Effector memory CD8-positive, alpha-beta T cell (primary cell): ENCODE results near the gene ACTBL2.

Experiments used
- ATAC-seq: fragments of 150-1000 bp; cut with Tn5 transposase; replicated peaks from 2 replicates; pipeline ENCODE4 v1.10.0; 2021; ENCODE audit warnings: mild to moderate bottlenecking, moderate library complexity
- DNase-seq, 3 experiments: peaks; one replicate each; pipeline ENCODE4 v3.0.0; 2021
- H3K27ac Mint-ChIP-seq, 2 donors: one replicate each; pipeline ENCODE4 v1.8.0; 2022; ENCODE audit warnings: mild to moderate bottlenecking in 2 of 2, mixed read lengths in 2 of 2, moderate library complexity in 2 of 2
- H3K27me3 Mint-ChIP-seq, 2 donors: one replicate each; pipeline ENCODE4 v1.8.0; 2022; ENCODE audit warnings: mixed read lengths in 2 of 2
- H3K36me3 Mint-ChIP-seq: one replicate; pipeline ENCODE4 v1.8.0; 2022; ENCODE audit warnings: mild to moderate bottlenecking, moderate library complexity, mixed read lengths; ENCODE audit not compliant: insufficient read depth
- H3K4me1 Mint-ChIP-seq, 2 donors: one replicate each; pipeline ENCODE4 v1.8.0; 2022; ENCODE audit warnings: low read depth in 2 of 2, mixed read lengths in 2 of 2
- H3K4me3 Mint-ChIP-seq, 2 donors: one replicate each; pipeline ENCODE4 v1.8.0; 2022; ENCODE audit warnings: mild to moderate bottlenecking in 2 of 2, mixed read lengths in 2 of 2, moderate library complexity in 2 of 2
- H3K9me3 Mint-ChIP-seq, 2 donors: one replicate each; pipeline ENCODE4 v1.8.0; 2022; ENCODE audit warnings: mixed read lengths in 2 of 2

ACTBL2 gene

GRCh38 chr5:57504357-57504756 lies 21.7 kb upstream of the ACTBL2 start:
- H3K4me1 Mint-ChIP-seq, result no peaks in the 10 kb centered on the region
- no peaks in the 10 kb centered on the region for H3K36me3 Mint-ChIP-seq
- H3K27ac Mint-ChIP-seq, result no peak overlapping the region
- DNase-seq (no peak), ATAC-seq (no peak)
- H3K9me3 Mint-ChIP-seq, result no peaks in the 10 kb centered on the region
- H3K27me3 Mint-ChIP-seq, result peaks cover 0 to 18% of the 10 kb centered on the region in 2 donors
- no peak overlapping the region for H3K4me3 Mint-ChIP-seq

DNA sequence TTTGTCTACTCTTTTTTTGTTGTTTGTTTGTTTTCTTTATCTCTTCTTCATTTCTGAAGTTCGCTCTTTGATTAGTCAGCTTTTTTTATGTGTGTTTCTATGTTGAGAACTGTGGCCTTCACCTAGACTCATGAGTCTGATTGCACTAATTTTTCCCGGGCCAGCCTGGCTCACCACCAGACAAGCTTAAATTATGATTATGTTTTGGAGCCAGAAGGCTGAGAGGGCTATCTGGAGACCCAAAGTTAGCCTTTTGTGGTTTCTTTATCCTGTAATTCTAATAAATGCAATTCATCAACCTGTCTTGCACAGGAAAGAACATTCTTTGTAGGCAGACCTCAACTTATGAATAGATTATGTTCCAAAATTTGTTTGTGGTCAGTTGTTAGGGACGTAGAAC lies 20.8 kb upstream of the ACTBL2 start:
- no peaks in the 10 kb centered on the region for H3K4me1 Mint-ChIP-seq
- DNase-seq (no peak), ATAC-seq (no peak)
- H3K9me3 Mint-ChIP-seq, result no peaks in the 10 kb centered on the region
- H3K4me3 Mint-ChIP-seq, result no peak overlapping the region
- H3K36me3 Mint-ChIP-seq, result no peaks in the 10 kb centered on the region
- no peak overlapping the region for H3K27ac Mint-ChIP-seq
- H3K27me3 Mint-ChIP-seq, result peaks cover 0 to 18% of the 10 kb centered on the region in 2 donors

DNA sequence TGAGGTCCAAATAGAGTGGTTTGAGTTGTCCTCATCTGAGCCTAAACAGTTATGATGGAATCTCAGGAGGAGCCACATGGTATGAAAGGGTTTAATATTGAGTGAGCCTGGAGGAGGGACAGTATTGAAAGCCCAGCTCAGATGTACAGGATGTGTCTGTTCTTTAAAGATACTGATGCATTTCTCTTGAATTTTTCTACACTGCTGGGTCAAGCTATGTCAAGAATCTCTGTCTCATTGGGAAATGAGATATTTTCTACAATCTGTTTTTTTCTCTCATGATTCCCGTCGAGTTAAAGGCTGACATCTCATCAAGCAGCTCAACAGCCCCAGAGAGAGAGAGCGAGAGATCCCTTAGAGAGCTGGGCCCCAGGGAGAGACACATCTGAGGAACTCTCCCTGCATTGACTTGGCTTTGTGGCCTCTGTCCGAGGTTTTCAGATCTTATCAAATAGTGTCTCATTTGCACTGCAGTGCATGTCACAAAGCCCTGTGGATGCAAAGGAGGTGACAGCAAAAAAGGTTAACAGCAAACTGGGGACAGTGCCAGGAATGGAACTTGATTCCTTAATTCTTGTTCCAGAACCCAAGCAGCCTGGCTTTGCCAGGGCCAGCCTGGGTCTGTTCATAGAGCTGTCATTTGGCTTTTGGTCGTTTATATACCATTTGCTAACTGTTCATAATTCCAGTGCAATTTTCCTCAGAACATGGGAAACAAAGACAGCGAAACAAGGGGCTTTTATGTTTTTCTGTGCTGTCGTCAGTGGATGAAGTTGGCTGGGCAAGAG lies 19.0 kb upstream of the ACTBL2 start:
- no peak overlapping the region for H3K27ac Mint-ChIP-seq
- no peak for DNase-seq
- no peak for ATAC-seq
- H3K36me3 Mint-ChIP-seq, result no peaks in the 10 kb centered on the region
- no peaks in the 10 kb centered on the region for H3K4me1 Mint-ChIP-seq
- no peak overlapping the region for H3K4me3 Mint-ChIP-seq
- H3K9me3 Mint-ChIP-seq, result no peaks in the 10 kb centered on the region
- peaks cover 4 to 23% of the 10 kb centered on the region in 2 donors for H3K27me3 Mint-ChIP-seq

DNA sequence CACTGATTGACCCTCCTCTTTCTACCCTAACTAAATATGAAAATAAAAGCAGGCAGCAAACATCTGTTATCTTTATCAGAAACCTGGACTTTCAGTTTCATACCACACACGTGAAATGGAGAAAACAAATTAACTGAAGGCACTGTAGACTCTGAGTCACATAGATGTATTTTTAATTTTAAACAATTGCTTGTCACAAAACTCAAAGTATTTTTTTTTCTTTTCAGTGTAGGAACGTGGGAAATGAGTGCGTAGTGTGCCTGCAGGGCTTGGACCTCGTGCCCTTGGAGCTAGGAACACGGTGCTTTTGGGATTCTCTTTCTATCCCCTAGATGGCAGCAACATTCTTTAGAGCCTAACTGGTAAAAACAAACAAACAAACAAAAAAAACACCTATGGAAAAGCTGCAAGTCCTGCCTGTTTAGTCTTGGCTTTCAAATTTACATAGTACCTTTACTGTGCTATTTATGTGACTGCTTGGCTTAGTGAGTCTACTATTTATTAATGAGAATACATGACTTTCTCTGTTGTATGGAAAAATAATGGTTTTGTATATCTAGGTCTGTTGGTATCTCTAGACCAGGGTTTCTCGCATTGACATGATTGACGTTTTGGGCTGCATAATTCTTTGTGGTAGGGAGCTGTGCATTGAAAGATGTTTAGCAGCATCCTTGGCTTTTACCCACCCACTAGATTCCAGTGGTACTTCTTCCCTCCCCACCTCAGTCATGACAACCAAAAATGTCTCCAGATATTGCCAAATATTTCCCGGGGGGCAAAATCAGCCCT lies 16.8 kb upstream of the ACTBL2 start:
- Mint-ChIP-seq H3K9me3 (no peaks in the 10 kb centered on the region), H3K36me3 (no peaks in the 10 kb centered on the region), H3K4me1 (no peaks in the 10 kb centered on the region), H3K27me3 (peaks cover 13 to 35% of the 10 kb centered on the region in 2 donors), H3K4me3 (peak overlapping the region in 1 of 2 donors; percentile 30), H3K27ac (no peak overlapping the region)
- DNase-seq (no peak), ATAC-seq (no peak)

GRCh38 chr5:57497733-57498132 lies 15.1 kb upstream of the ACTBL2 start:
- Mint-ChIP-seq H3K4me3 (no peak overlapping the region), H3K9me3 (peaks cover 0 to 1% of the 10 kb centered on the region in 2 donors), H3K4me1 (no peaks in the 10 kb centered on the region), H3K36me3 (no peaks in the 10 kb centered on the region), H3K27me3 (peaks cover 28 to 44% of the 10 kb centered on the region in 2 donors), H3K27ac (no peak overlapping the region)
- no peak for ATAC-seq
- no peak for DNase-seq

- H3K9me3 Mint-ChIP-seq, result peaks cover 0 to 1% of the 10 kb centered on the region in 2 donors
- no peaks in the 10 kb centered on the region for H3K4me1 Mint-ChIP-seq
- peaks cover 32 to 36% of the 10 kb centered on the region in 2 donors for H3K27me3 Mint-ChIP-seq
- no peaks in the 10 kb centered on the region for H3K36me3 Mint-ChIP-seq
- no peak for DNase-seq
- no peak for ATAC-seq
- no peak overlapping the region for H3K27ac Mint-ChIP-seq
- no peak overlapping the region for H3K4me3 Mint-ChIP-seq
Observed at GRCh38 chr5:57495285-57496086, 12.9 kb upstream of the ACTBL2 start.

GRCh38 chr5:57494104-57495098 lies 11.8 kb upstream of the ACTBL2 start:
- H3K4me1 Mint-ChIP-seq, result no peaks in the 10 kb centered on the region
- H3K9me3 Mint-ChIP-seq, result peaks cover 0 to 1% of the 10 kb centered on the region in 2 donors
- no peak overlapping the region for H3K27ac Mint-ChIP-seq
- no peak for DNase-seq
- H3K36me3 Mint-ChIP-seq, result no peaks in the 10 kb centered on the region
- H3K4me3 Mint-ChIP-seq, result no peak overlapping the region
- ATAC-seq, result no peak
- peaks cover 38 to 42% of the 10 kb centered on the region in 2 donors for H3K27me3 Mint-ChIP-seq

- DNase-seq (no peak), ATAC-seq (no peak)
- H3K4me1 Mint-ChIP-seq, result no peaks in the 10 kb centered on the region
- no peaks in the 10 kb centered on the region for H3K36me3 Mint-ChIP-seq
- peaks cover 38 to 42% of the 10 kb centered on the region in 2 donors for H3K27me3 Mint-ChIP-seq
- no peak overlapping the region for H3K4me3 Mint-ChIP-seq
- H3K9me3 Mint-ChIP-seq, result peaks cover 0 to 1% of the 10 kb centered on the region in 2 donors
- no peak overlapping the region for H3K27ac Mint-ChIP-seq
Observed at GRCh38 chr5:57493034-57493433, 10.4 kb upstream of the ACTBL2 start.

DNA sequence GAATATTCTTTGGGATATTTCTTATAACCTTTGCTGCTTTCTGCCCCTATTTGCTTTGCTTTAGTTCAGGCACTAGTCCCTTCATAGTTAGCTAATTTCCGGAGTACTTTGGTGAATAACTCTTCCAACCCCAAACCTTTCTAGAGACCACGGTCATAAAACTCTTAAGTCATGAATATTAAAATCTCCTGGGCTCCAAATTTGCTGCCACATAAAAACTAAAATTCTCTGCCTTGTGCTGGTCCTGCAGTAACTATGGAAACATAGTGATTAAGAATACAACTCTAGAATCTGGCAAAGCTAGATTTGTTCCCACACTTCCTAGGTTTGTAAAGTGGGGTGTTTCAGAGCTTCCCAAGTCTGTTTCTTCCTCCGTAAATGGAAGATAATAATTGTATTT lies 10.0 kb upstream of the ACTBL2 start:
- H3K4me1 Mint-ChIP-seq, result no peaks in the 10 kb centered on the region
- peaks cover 38 to 42% of the 10 kb centered on the region in 2 donors for H3K27me3 Mint-ChIP-seq
- DNase-seq, result no peak
- ATAC-seq, result no peak
- H3K9me3 Mint-ChIP-seq, result peaks cover 0 to 1% of the 10 kb centered on the region in 2 donors
- H3K36me3 Mint-ChIP-seq, result no peaks in the 10 kb centered on the region
- H3K27ac Mint-ChIP-seq, result no peak overlapping the region
- H3K4me3 Mint-ChIP-seq, result no peak overlapping the region

DNA sequence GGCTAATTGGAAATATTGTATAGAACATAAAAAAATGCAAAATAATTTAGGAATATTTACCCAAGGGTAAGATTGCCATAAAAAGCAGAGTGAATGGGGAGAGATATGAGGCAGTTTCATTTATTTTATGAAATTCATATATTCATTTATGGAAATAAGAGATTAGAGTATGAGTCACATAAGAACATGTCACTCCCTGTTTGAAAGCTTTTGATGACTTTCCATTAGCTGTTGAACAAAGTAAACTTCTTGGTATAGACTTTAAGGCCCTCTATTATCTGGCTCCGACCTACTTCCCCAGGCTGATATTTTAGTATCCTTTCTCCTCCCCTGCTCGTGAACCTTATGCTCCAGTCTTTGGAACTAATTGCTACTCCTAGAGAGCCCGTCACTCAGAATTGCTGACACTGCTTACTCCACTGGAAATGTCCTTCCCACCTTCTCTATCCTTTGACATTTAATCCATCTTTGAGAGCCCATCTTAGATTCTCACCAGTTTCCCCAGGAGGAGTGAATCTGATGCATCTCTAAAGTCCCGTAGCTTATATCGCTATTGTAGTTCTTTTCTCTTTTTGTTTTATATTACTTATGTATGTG lies 8.9 kb upstream of the ACTBL2 start:
- H3K4me1 Mint-ChIP-seq, result no peaks in the 10 kb centered on the region
- no peak overlapping the region for H3K4me3 Mint-ChIP-seq
- peaks cover 32 to 35% of the 10 kb centered on the region in 2 donors for H3K27me3 Mint-ChIP-seq
- no peak for ATAC-seq
- DNase-seq, result no peak
- peaks cover 0 to 1% of the 10 kb centered on the region in 2 donors for H3K9me3 Mint-ChIP-seq
- H3K36me3 Mint-ChIP-seq, result no peaks in the 10 kb centered on the region
- H3K27ac Mint-ChIP-seq, result no peak overlapping the region

DNA sequence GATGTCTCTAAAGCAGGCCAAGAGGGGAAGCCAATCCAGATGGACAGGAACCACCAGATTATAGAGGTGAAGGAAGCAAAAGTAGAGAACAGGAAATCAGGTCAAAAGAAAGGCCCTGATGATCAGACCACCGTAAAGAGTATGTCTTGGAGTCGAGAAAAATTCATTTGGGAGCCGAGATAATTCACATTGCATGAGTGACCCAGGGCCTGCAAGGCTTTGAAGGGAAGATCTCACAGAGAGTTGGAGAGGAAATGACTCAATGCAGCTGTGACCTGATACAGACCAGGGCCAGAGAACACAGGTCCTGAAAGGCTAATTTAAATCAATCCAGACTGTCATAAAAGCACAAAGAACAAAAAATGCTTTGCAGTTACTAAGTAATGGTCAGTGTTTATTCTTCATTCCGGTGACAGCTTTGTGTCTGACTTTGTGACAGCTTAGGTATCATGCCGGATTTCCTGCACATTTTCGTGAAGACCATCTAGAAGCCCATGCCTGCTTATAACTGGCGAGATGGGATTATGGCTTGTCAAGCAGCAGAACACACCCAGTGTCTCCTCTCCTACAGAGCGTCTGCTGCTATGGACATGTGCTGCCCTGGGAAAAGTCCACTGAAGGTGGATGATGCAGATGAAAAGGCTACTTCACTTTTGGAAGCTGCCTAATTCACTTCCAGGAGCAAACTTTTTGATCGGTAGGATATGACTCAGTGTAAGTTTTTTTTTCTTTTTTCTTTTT lies 5.8 kb upstream of the ACTBL2 start:
- no peak for DNase-seq
- H3K27me3 Mint-ChIP-seq, result peaks cover 16 to 21% of the 10 kb centered on the region in 2 donors
- no peaks in the 10 kb centered on the region for H3K9me3 Mint-ChIP-seq
- no peak overlapping the region for H3K4me3 Mint-ChIP-seq
- no peaks in the 10 kb centered on the region for H3K4me1 Mint-ChIP-seq
- no peak for ATAC-seq
- no peaks in the 10 kb centered on the region for H3K36me3 Mint-ChIP-seq
- H3K27ac Mint-ChIP-seq, result no peak overlapping the region
